Loucy (cell line): ENCODE results near the gene TBC1D12.
A peak's percentile ranks its signal among the peaks of the same experiment; 100 is the strongest.

ENCODE experiments used
- CTCF ChIP-seq: fragments of 200-600 bp; sonication (generic); conservative IDR thresholded peaks from 2 replicates; pipeline ENCODE4 v1.5.1; 2014; ENCODE audit warnings: mild to moderate bottlenecking, antibody characterized with exemption, low read length
- EZH2phosphoT487 ChIP-seq: fragments of 200-600 bp; IDR thresholded peaks from 2 replicates; pipeline ENCODE4 v1.6.1; 2018; ENCODE audit warnings: antibody characterized with exemption, mild to moderate bottlenecking, moderate library complexity, borderline replicate concordance

GRCh38 chr10:94362360-94363250 lies 39.7 kb upstream of the TBC1D12 start, which contains the start of gene NOC3L:
- peak; percentile 98 for TF ChIP-seq CTCF
- TF ChIP-seq EZH2phosphoT487, result no peak
